Stimulated activated CD4-positive, alpha-beta T cell treated with anti-CD3 and anti-CD28 coated beads, Interleukin-2, amount 100 ng/mL, for 4 hours (primary cell): ENCODE data around the gene KLF7.

Experiments
- DNase-seq: peaks from one replicate; pipeline ENCODE4 v3.0.0-alpha.2; 2020; ENCODE audit warnings: low read depth

The KLF7 gene

GRCh38 chr2:207148020-207148419, 17.7 kb downstream of the KLF7 start:
- DNase-seq: no peak

GRCh38 chr2:207144173-207144785, 21.5 kb downstream of the KLF7 start:
- no peak for DNase-seq

GRCh38 chr2:207143215-207144172, 22.3 kb downstream of the KLF7 start:
- no peak for DNase-seq

GRCh38 chr2:207142461-207142860, 23.3 kb downstream of the KLF7 start:
- DNase-seq: no peak

- DNase-seq: no peak
Observed at GRCh38 chr2:207141386-207141785, 24.4 kb downstream of the KLF7 start.

- no peak for DNase-seq
Observed at GRCh38 chr2:207140265-207140664, 25.5 kb downstream of the KLF7 start.

GRCh38 chr2:207139552-207139951, 26.2 kb downstream of the KLF7 start:
- no peak for DNase-seq

GRCh38 chr2:207138627-207139297, 27.0 kb downstream of the KLF7 start:
- no peak for DNase-seq

GRCh38 chr2:207137596-207138337, 28.0 kb downstream of the KLF7 start:
- no peak for DNase-seq

GRCh38 chr2:207136874-207137273, 28.9 kb downstream of the KLF7 start:
- DNase-seq: no peak

GRCh38 chr2:207135801-207136457, 29.8 kb downstream of the KLF7 start:
- no peak for DNase-seq

GRCh38 chr2:207135340-207135739, 30.4 kb downstream of the KLF7 start:
- DNase-seq: no peak

GRCh38 chr2:207133820-207134519, 31.8 kb downstream of the KLF7 start:
- DNase-seq: no peak

GRCh38 chr2:207133458-207133819, 32.3 kb downstream of the KLF7 start:
- DNase-seq: no peak

GRCh38 chr2:207132019-207132418, 33.7 kb downstream of the KLF7 start:
- no peak for DNase-seq

GRCh38 chr2:207131594-207131993, 34.2 kb downstream of the KLF7 start:
- no peak for DNase-seq

GRCh38 chr2:207130958-207131521, 34.7 kb downstream of the KLF7 start:
- no peak for DNase-seq

GRCh38 chr2:207129821-207130220, 35.9 kb downstream of the KLF7 start:
- no peak for DNase-seq

GRCh38 chr2:207128867-207129266, 36.9 kb downstream of the KLF7 start:
- no peak for DNase-seq

GRCh38 chr2:207126724-207127308, 38.9 kb downstream of the KLF7 start:
- DNase-seq: no peak
